GM12878 (cell line): ENCODE results near the gene CCDC91. TPM values are rescaled to one million over a fixed set of nuclear protein-coding genes. Genes with fewer than 3 reads are reported as not detected.

ENCODE experiments used
- ATAC-seq: fragments of 200-7000 bp; cut with Tn5 transposase; 3 replicates; pipeline ENCODE4 v1.9.1; 2020; ENCODE audit warnings: mild to moderate bottlenecking, moderate library complexity
- BruUV-seq: library from RNA; stranded (reverse); fragments of 400-500 nt; replicated peaks from 2 replicates; lab custom pipeline; 2021; lab: Mats Ljungman, UMichigan
- CTCF ChIA-PET: fragments of 300-600 bp; sonication (Branson Sonifier 250); formaldehyde crosslinking; extraction: SDS; loops from one replicate; lab custom pipeline; 2021; ENCODE audit warnings: inconsistent platforms; lab: Yijun Ruan, JAX
- POLR2A ChIA-PET: fragments of 350-600 bp; formaldehyde crosslinking; extraction: SDS; loops from one replicate; lab custom pipeline; 2021; ENCODE audit warnings: inconsistent platforms; lab: Charles Lee
- RAD21 ChIA-PET: fragments of 300-600 bp; sonication (Branson Sonifier 250); formaldehyde crosslinking; loops from one replicate; lab custom pipeline; 2023; ENCODE audit warnings: antibody characterized with exemption; ENCODE audit not compliant: unreplicated experiment; lab: Charles Lee
- SMC1A ChIA-PET: fragments of 300-600 bp; sonication (Branson Sonifier 250); formaldehyde crosslinking; loops from one replicate; lab custom pipeline; 2023; ENCODE audit not compliant: unreplicated experiment, uncharacterized antibody; lab: Charles Lee
- DNase-seq: peaks from one replicate; pipeline ENCODE4 v3.0.0-alpha.2; 2011; ENCODE audit warnings: low read depth, low spot score
- FAIRE-seq: peaks from 3 replicates; lab custom pipeline; 2011; peaks lifted over from hg19 to GRCh38; lab: Jason Lieb, UNC
- H2AFZ ChIP-seq: 2 replicates; pipeline ENCODE4 v1.6.0; 2011; ENCODE audit warnings: low read depth, low read length, control low read depth; ENCODE audit not compliant: control insufficient read depth
- H3K27ac ChIP-seq: 2 replicates; pipeline ENCODE4 v1.5.1; 2011; ENCODE audit warnings: control low read depth; ENCODE audit not compliant: control insufficient read depth, insufficient read depth
- H3K27me3 ChIP-seq, 2 experiments: replicated peaks in 1 of 2; 2 replicates each; pipeline versions ENCODE4 v1.6.0 to v1.6.1; 2011; ENCODE audit warnings: low read length in 1 of 2; ENCODE audit not compliant: control insufficient read depth in 2 of 2, insufficient read depth in 2 of 2
- H3K36me3 ChIP-seq, 2 experiments: 2 replicates each; pipeline ENCODE4 v1.5.1; 2011; ENCODE audit warnings: low read length in 1 of 2; ENCODE audit not compliant: control insufficient read depth in 2 of 2, insufficient read depth in 2 of 2
- H3K4me1 ChIP-seq: 2 replicates; pipeline ENCODE4 v1.6.1; 2011; ENCODE audit warnings: mild to moderate bottlenecking, low read length, moderate library complexity, mixed read lengths; ENCODE audit not compliant: control insufficient read depth, insufficient read depth
- H3K4me2 ChIP-seq: 2 replicates; pipeline ENCODE4 v1.6.0; 2011; ENCODE audit warnings: control low read depth; ENCODE audit not compliant: control insufficient read depth, insufficient read depth
- H3K4me3 ChIP-seq: fragments of 200-600 bp; sonication (generic); 2 replicates; pipeline ENCODE4 v1.5.1; 2016
- H3K79me2 ChIP-seq: 2 replicates; pipeline ENCODE4 v1.6.0; 2011; ENCODE audit warnings: low read length; ENCODE audit not compliant: control insufficient read depth, insufficient read depth
- H3K9ac ChIP-seq: 2 replicates; pipeline ENCODE4 v1.8.0; 2011; ENCODE audit warnings: low read length, control low read depth, mixed read lengths; ENCODE audit not compliant: control insufficient read depth, insufficient read depth
- H3K9me3 ChIP-seq: replicated peaks from 3 replicates; pipeline ENCODE4 v1.5.1; 2011; ENCODE audit warnings: mild to moderate bottlenecking, low read length; ENCODE audit not compliant: control insufficient read depth, insufficient read depth
- H4K20me1 ChIP-seq: 2 replicates; pipeline ENCODE4 v1.6.0; 2011; ENCODE audit not compliant: control insufficient read depth, insufficient read depth
- ATF3 ChIP-seq: IDR thresholded peaks from 2 replicates; pipeline ENCODE4 v1.6.1; 2011; ENCODE audit warnings: low read depth, mild to moderate bottlenecking, low read length, moderate library complexity, borderline replicate concordance; ENCODE audit errors: extremely low read depth
- BRCA1 ChIP-seq: IDR thresholded peaks from 2 replicates; pipeline ENCODE4 v1.6.1; 2011; ENCODE audit warnings: low read depth, low read length, improper control_type of control experiment
- LARP7 ChIP-seq: fragments of 450-650 bp; IDR thresholded peaks from 2 replicates; pipeline ENCODE4 v1.6.1; 2017; ENCODE audit warnings: mild to moderate bottlenecking
- MTA3 ChIP-seq: IDR thresholded peaks from 2 replicates; pipeline ENCODE4 v1.6.1; 2012; ENCODE audit warnings: low read length, inconsistent platforms, borderline replicate concordance
- NFIC ChIP-seq: IDR thresholded peaks from 2 replicates; pipeline ENCODE4 v1.6.1; 2012; ENCODE audit warnings: low read depth, mild to moderate bottlenecking, inconsistent platforms, low read length, moderate library complexity
- NRF1 ChIP-seq: conservative IDR thresholded peaks from 2 replicates; pipeline ENCODE4 v1.6.1; 2011; ENCODE audit warnings: mild to moderate bottlenecking, low read depth, low read length, improper control_type of control experiment
- SMAD5 ChIP-seq: IDR thresholded peaks from 2 replicates; pipeline ENCODE4 v1.6.1; 2016; ENCODE audit warnings: antibody characterized with exemption, low read depth
- SPI1 ChIP-seq: IDR thresholded peaks from 2 replicates; pipeline ENCODE4 v1.6.1; 2011; ENCODE audit warnings: low read depth, mild to moderate bottlenecking, low read length, moderate library complexity, borderline replicate concordance; ENCODE audit not compliant: insufficient read depth
- USF2 ChIP-seq: IDR thresholded peaks from 2 replicates; pipeline ENCODE4 v1.6.1; 2011; ENCODE audit warnings: low read depth, low read length, improper control_type of control experiment, borderline replicate concordance
- YBX1 ChIP-seq: fragments of 450-650 bp; IDR thresholded peaks from 2 replicates; pipeline ENCODE4 v1.6.1; 2016; ENCODE audit warnings: antibody characterized with exemption
- ZNF687 ChIP-seq: fragments of 450-650 bp; IDR thresholded peaks from 2 replicates; pipeline ENCODE4 v1.6.1; 2017; ENCODE audit warnings: mild to moderate bottlenecking, moderate library complexity
- WGBS: methylation state at CpG from one replicate; pipeline ENCODE4 v1.1.6; 2016; ENCODE audit warnings: low lambda C conversion rate; ENCODE audit not compliant: insufficient replicate concordance, insufficient coverage; ENCODE audit errors: missing lambda C conversion rate; 5-methylcytosine and 5-hydroxymethylcytosine counted together
- in situ Hi-C: fragments of 300-500 bp; cut with MboI; formaldehyde crosslinking; loops from 9 replicates; pipeline ENCODE4 v1.14.3; 2018; ENCODE audit warnings: mixed read lengths
- intact Hi-C: fragments of 100-400 bp; cut with micrococcal nuclease; formaldehyde crosslinking; loops from one replicate; pipeline ENCODE4 v1.14.2; 2022; ENCODE audit not compliant: unreplicated experiment
- polyA plus RNA-seq, 11 experiments: library from polyadenylated mRNA; depleted of rRNA in 4 of 11; unstranded in 6 of 11; stranded (reverse) in 5 of 11; fragments of >200 nt; fragmentation: Nextera tagmentation in 4 of 11; fragmentation: Illumina TruSeq in 1 of 11; extraction: Ambion mirVana in 4 of 11; extraction: Trizol in 1 of 11; gene quantifications; 1 replicate in 1 of 11; 2 replicates in 10 of 11; pipeline versions ENCODE4 v1.2.1 to v1.2.3, GENCODE V29; 2011 to 2016; ENCODE audit warnings: inconsistent platforms in 2 of 11, missing spikeins in 2 of 11, low read depth in 1 of 11
- total RNA-seq, 4 experiments: library from RNA; depleted of rRNA in 3 of 4; stranded (reverse); fragments of >200 nt in 3 of 4; fragmentation: Illumina TruSeq in 1 of 4; extraction: Trizol in 1 of 4; gene quantifications; 2 replicates each; pipeline versions ENCODE4 v1.2.1 to v1.2.3, GENCODE V29; 2013 to 2021

CCDC91 gene
- total and polyA plus RNA-seq, 10 of the 15 experiments (the other 5 are each of a cell fraction or from before 2014, with no cell fraction given): 6.1 to 24.9 (median 16.5) TPM

- Histone ChIP-seq H3K79me2 (no peaks in the 10 kb centered on the region), H3K4me2 (no peak overlapping the region), H3K9ac (no peak overlapping the region), H2AFZ (no peak overlapping the region), H3K27me3 (no peaks in the 10 kb centered on the region), H4K20me1 (no peaks in the 10 kb centered on the region), H3K4me1 (no peaks in the 10 kb centered on the region), H3K36me3 (no peaks in the 10 kb centered on the region), H3K4me3 (no peak overlapping the region), H3K27ac (no peak overlapping the region), H3K9me3 (no peaks in the 10 kb centered on the region)
- in situ Hi-C loops: no loop called here
- TF ChIP-seq NFIC: no peak
- TF ChIP-seq NRF1: no peak
- TF ChIP-seq LARP7: no peak
- no peak for TF ChIP-seq BRCA1
- no peak for TF ChIP-seq ATF3
- no peak for TF ChIP-seq MTA3
- POLR2A ChIA-PET: no interaction called here
- SMC1A ChIA-PET: no interaction called here
- no TSS peak for BruUV-seq
- WGBS: 89% methylated on average over 3 of the region's 3 CpGs
- no peak for FAIRE-seq
- RAD21 ChIA-PET: no interaction called here
- no peak for ATAC-seq
- DNase-seq: no peak
- intact Hi-C loops: no loop called here
- CTCF ChIA-PET: no interaction called here
Measured at GRCh38 chr12:28440081-28440608, 249.9 kb downstream of the CCDC91 start.

- CTCF ChIA-PET: no interaction called here
- H3K36me3 ChIP-seq: no peaks in the 10 kb centered on the region
Measured at GRCh38 chr12:28442101-28442500, 251.8 kb downstream of the CCDC91 start.

More at GRCh38 chr12:28442101-28442500, 251.8 kb downstream of the CCDC91 start:
- ChIA-PET POLR2A (no interaction called here), SMC1A (no interaction called here), RAD21 (no interaction called here)
- Histone ChIP-seq H3K4me1 (no peaks in the 10 kb centered on the region), H3K79me2 (no peaks in the 10 kb centered on the region), H4K20me1 (no peaks in the 10 kb centered on the region), H3K4me2 (no peak overlapping the region), H3K27ac (no peak overlapping the region), H2AFZ (no peak overlapping the region), H3K9ac (no peak overlapping the region), H3K4me3 (no peak overlapping the region), H3K9me3 (no peaks in the 10 kb centered on the region), H3K27me3 (no peaks in the 10 kb centered on the region)
- in situ Hi-C loops: no loop called here
- FAIRE-seq: no peak
- WGBS: 99% methylated on average over 4 of the region's 4 CpGs
- intact Hi-C loops: no loop called here
- no peak for DNase-seq
- ATAC-seq: no peak
- no TSS peak for BruUV-seq
- TF ChIP-seq SMAD5 (no peak), ZNF687 (no peak), ATF3 (no peak), USF2 (no peak), YBX1 (no peak), SPI1 (no peak)
